HuH-7.5 (cell line): ENCODE measurements around the gene ATCAY.
"Not testable (repeated sequence)": the region's sequence is repeated elsewhere in the genome, so short reads cannot be mapped to it uniquely, and the experiment has no call there.

Source experiments
- DNase-seq: peaks from one replicate; pipeline ENCODE4 v3.0.0; 2011; ENCODE audit warnings: low spot score

Gene ATCAY

GRCh38 chr19:3855320-3855719 lies 25.2 kb upstream of the ATCAY start:
- peak; percentile 49 for DNase-seq

GRCh38 chr19:3857449-3858003 lies 23.0 kb upstream of the ATCAY start:
- no peak for DNase-seq

GRCh38 chr19:3860499-3860898 lies 20.0 kb upstream of the ATCAY start:
- no peak for DNase-seq

GRCh38 chr19:3862826-3863500 lies 17.5 kb upstream of the ATCAY start:
- no peak for DNase-seq

GRCh38 chr19:3863648-3864047 lies 16.8 kb upstream of the ATCAY start:
- DNase-seq, result no peak

GRCh38 chr19:3866910-3867638 lies 13.4 kb upstream of the ATCAY start:
- no peak for DNase-seq

- DNase-seq, result no peak
Measured at GRCh38 chr19:3867971-3868769, 12.3 kb upstream of the ATCAY start.

- DNase-seq, result no peak
Measured at GRCh38 chr19:3868770-3869456, 11.6 kb upstream of the ATCAY start, which contains the start of gene ZFR2. ZFR2 (minus strand) TSS chr19:3869038; CDS start chr19:3869017, 21 bp downstream.

- no peak for DNase-seq
Measured at GRCh38 chr19:3873151-3873550, 7.3 kb upstream of the ATCAY start.

- DNase-seq, result not testable (repeated sequence)
Measured at GRCh38 chr19:3874695-3875094, 5.8 kb upstream of the ATCAY start.

- no peak for DNase-seq
Measured at GRCh38 chr19:3879656-3880055, 829 bp upstream of the ATCAY start.

GRCh38 chr19:3881272-3882040 lies 971 bp downstream of the ATCAY start:
- no peak for DNase-seq

- DNase-seq, result no peak
Measured at GRCh38 chr19:3882041-3882384, 1.5 kb downstream of the ATCAY start.

- no peak for DNase-seq
Measured at GRCh38 chr19:3890591-3890990, 10.1 kb downstream of the ATCAY start.

- DNase-seq, result no peak
Measured at GRCh38 chr19:3893509-3894179, 13.2 kb downstream of the ATCAY start.

- not testable (repeated sequence) for DNase-seq
Measured at GRCh38 chr19:3894959-3895358, 14.5 kb downstream of the ATCAY start.

GRCh38 chr19:3895788-3896187 lies 15.3 kb downstream of the ATCAY start:
- no peak for DNase-seq

GRCh38 chr19:3897936-3898335 lies 17.5 kb downstream of the ATCAY start:
- DNase-seq, result no peak

- no peak for DNase-seq
Measured at GRCh38 chr19:3898426-3898825, 17.9 kb downstream of the ATCAY start.

GRCh38 chr19:3899531-3900294 lies 19.2 kb downstream of the ATCAY start:
- DNase-seq, result no peak
